ENCODE data around the gene YY1. TPM values are rescaled to one million over a fixed set of nuclear protein-coding genes. Genes with fewer than 3 reads are reported as not detected.
A peak's percentile ranks its signal among the peaks of the same experiment; 100 is the strongest.

Gene YY1
- total and polyA plus RNA-seq, 9 of the 15 experiments (the other 6 are each of a cell fraction or from before 2014, with no cell fraction given): 20.8 to 74.2 (median 46.7) TPM

GRCh38 chr14:100327128-100327527, 88.2 kb downstream of the YY1 start (continued):
- TF ChIP-seq EGR1 (conservative IDR thresholded peaks at IDR 0.05) (no peak), OTX1 (CRISPR knock-in tag; IDR thresholded peaks at IDR 0.05) (no peak), ZBTB49 (CRISPR knock-in tag; IDR thresholded peaks at IDR 0.05; ENCODE audit: borderline replicate concordance) (no peak), ZNF780A (CRISPR knock-in tag; IDR thresholded peaks at IDR 0.05) (no peak), DACH1 (IDR thresholded peaks at IDR 0.05; ENCODE audit: partially characterized antibody) (no peak)

DNA sequence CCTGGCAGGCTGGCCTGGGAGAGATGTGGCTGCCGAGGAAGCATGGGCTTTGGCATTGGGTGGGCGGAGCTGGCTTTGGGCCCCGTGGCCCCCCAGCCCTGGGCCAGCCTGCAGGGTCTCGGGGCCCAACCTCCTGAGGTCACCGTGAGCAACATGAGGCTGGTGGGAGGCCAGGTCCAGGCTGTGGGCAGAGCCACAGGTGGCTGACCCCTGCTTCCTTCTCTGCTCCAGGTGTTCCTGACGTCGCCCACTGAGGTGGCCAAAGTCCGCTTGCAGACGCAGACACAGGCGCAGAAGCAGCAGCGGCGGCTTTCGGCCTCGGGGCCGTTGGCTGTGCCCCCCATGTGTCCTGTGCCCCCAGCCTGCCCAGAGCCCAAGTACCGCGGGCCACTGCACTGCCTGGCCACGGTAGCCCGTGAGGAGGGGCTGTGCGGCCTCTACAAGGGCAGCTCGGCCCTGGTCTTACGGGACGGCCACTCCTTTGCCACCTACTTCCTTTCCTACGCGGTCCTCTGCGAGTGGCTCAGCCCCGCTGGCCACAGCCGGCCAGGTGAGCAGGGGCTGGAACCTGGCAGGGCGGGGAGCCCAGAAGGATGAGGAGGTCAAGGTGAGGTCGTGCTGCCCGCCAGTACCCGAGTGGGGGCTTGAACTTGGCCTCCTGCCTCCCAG, 89.7 kb downstream of the YY1 start:
- H3K36me3 ChIP-seq (ENCODE audit: control insufficient read depth, insufficient read depth, low read length): peaks cover 3% of the 10 kb centered on the region; the same call in 2 of the 3 replicates
- H3K4me1 ChIP-seq (replicated peaks in 1 of 2; ENCODE audit: control insufficient read depth in 2 of 2, insufficient read depth in 2 of 2, low read length in 2 of 2): peaks cover 0 to 43% of the 10 kb centered on the region in 2 experiments; a peak in 2 of 5 replicates
- H3K9me1 ChIP-seq (ENCODE audit: control insufficient read depth, insufficient read depth, low read length): no peaks in the 10 kb centered on the region
- H3K27me3 ChIP-seq (ENCODE audit: control insufficient read depth in 2 of 2, insufficient read depth in 2 of 2, low read length in 2 of 2): no peaks in the 10 kb centered on the region
- 53% methylated on average over 18 of the region's 32 CpGs for WGBS (ENCODE audit: insufficient coverage, low coverage, missing lambda C conversion rate)
- H3K79me2 ChIP-seq (ENCODE audit: control insufficient read depth, insufficient read depth, low read length): no peaks in the 10 kb centered on the region
- H3K27ac ChIP-seq (ENCODE audit: extremely low read depth, low read depth, low read length): no peak overlapping the region
- DNase-seq (ENCODE audit: extremely low read depth in 1 of 4, low spot score in 3 of 4) (no peak), FAIRE-seq (no peak), ATAC-seq (no peak)
- TF ChIP-seq ZSCAN29 (IDR thresholded peaks at IDR 0.05) (no peak), RBFOX2 (IDR thresholded peaks at IDR 0.05; ENCODE audit: low read depth, low read length) (peak; percentile 36; the same call in 1 of the 2 replicates), POLR2G (IDR thresholded peaks at IDR 0.05; ENCODE audit: low read depth, low read length) (peak; percentile 34; the same call in 1 of the 2 replicates)
- TF ChIP-seq, protein P1, sequence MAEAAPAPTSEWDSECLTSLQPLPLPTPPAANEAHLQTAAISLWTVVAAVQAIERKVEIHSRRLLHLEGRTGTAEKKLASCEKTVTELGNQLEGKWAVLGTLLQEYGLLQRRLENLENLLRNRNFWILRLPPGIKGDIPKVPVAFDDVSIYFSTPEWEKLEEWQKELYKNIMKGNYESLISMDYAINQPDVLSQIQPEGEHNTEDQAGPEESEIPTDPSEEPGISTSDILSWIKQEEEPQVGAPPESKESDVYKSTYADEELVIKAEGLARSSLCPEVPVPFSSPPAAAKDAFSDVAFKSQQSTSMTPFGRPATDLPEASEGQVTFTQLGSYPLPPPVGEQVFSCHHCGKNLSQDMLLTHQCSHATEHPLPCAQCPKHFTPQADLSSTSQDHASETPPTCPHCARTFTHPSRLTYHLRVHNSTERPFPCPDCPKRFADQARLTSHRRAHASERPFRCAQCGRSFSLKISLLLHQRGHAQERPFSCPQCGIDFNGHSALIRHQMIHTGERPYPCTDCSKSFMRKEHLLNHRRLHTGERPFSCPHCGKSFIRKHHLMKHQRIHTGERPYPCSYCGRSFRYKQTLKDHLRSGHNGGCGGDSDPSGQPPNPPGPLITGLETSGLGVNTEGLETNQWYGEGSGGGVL (CRISPR knock-in tag; IDR thresholded peaks at IDR 0.05): no peak
- TF ChIP-seq, protein P2, sequence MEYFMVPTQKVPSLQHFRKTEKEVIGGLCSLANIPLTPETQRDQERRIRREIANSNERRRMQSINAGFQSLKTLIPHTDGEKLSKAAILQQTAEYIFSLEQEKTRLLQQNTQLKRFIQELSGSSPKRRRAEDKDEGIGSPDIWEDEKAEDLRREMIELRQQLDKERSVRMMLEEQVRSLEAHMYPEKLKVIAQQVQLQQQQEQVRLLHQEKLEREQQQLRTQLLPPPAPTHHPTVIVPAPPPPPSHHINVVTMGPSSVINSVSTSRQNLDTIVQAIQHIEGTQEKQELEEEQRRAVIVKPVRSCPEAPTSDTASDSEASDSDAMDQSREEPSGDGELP (CRISPR knock-in tag; IDR thresholded peaks at IDR 0.05; ENCODE audit: borderline replicate concordance): 0 out of 2 replicates have a peak, but pooled peaks have one; percentile 14
- TF ChIP-seq, protein P3, sequence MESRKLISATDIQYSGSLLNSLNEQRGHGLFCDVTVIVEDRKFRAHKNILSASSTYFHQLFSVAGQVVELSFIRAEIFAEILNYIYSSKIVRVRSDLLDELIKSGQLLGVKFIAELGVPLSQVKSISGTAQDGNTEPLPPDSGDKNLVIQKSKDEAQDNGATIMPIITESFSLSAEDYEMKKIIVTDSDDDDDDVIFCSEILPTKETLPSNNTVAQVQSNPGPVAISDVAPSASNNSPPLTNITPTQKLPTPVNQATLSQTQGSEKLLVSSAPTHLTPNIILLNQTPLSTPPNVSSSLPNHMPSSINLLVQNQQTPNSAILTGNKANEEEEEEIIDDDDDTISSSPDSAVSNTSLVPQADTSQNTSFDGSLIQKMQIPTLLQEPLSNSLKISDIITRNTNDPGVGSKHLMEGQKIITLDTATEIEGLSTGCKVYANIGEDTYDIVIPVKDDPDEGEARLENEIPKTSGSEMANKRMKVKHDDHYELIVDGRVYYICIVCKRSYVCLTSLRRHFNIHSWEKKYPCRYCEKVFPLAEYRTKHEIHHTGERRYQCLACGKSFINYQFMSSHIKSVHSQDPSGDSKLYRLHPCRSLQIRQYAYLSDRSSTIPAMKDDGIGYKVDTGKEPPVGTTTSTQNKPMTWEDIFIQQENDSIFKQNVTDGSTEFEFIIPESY (CRISPR knock-in tag; IDR thresholded peaks at IDR 0.05): 0 out of 2 replicates have a peak, but pooled peaks have one; percentile 18
- H4K20me1 ChIP-seq (replicated peaks; ENCODE audit: control insufficient read depth, insufficient read depth, low read length): peaks cover 5% of the 10 kb centered on the region; the same call in 1 of the 2 replicates
- H2AFZ ChIP-seq (ENCODE audit: low read depth, low read length): no peak overlapping the region
- no peak overlapping the region for H3K9ac ChIP-seq (ENCODE audit: insufficient read depth in 1 of 2, low read depth in 2 of 2, low read length in 2 of 2)
- ChIA-PET CTCF (ENCODE audit: low intra/inter-chr PET ratio) (no interaction called here), POLR2A (interaction anchor here (1.0 kb wide), 1 partner anchor 15 kb away, joined by 6 read pairs; no protein-coding TSS in a partner anchor)
- intact Hi-C loops (cut with micrococcal nuclease): no loop called here
- no TSS peak for BruUV-seq (replicated peaks)
- no peaks in the 10 kb centered on the region for H3K9me3 ChIP-seq (replicated peaks; ENCODE audit: control insufficient read depth, insufficient read depth, low read depth, low read length)
- no peak overlapping the region for H3K4me2 ChIP-seq (ENCODE audit: insufficient read depth, low read length)
- no peak overlapping the region for H3K4me3 ChIP-seq
- in situ Hi-C loops (cut with MboI): no loop called here
